Mesothelial cell of epicardium (in vitro differentiated cells): ENCODE data around the gene RIN3. TPM values are rescaled to one million over a fixed set of nuclear protein-coding genes. Genes with fewer than 3 reads are reported as not detected.

ENCODE experiments used
- DNase-seq, 2 experiments: peaks; one replicate each; pipeline ENCODE4 v3.0.0; 2021; ENCODE audit warnings: low spot score in 2 of 2; ENCODE audit not compliant: unreplicated experiment in 2 of 2
- H3K27ac Mint-ChIP-seq: 2 replicates; pipeline ENCODE4 v1.8.0; 2021; ENCODE audit warnings: mixed read lengths
- H3K27me3 Mint-ChIP-seq: 2 replicates; pipeline ENCODE4 v1.8.0; 2021; ENCODE audit warnings: low read depth, mixed read lengths
- H3K36me3 Mint-ChIP-seq: 2 replicates; pipeline ENCODE4 v1.8.0; 2021; ENCODE audit warnings: mixed read lengths
- H3K4me1 Mint-ChIP-seq: 2 replicates; pipeline ENCODE4 v1.8.0; 2021; ENCODE audit warnings: mixed read lengths
- H3K4me3 Mint-ChIP-seq: 2 replicates; pipeline ENCODE4 v1.8.0; 2021; ENCODE audit warnings: mild to moderate bottlenecking, moderate library complexity, mixed read lengths
- H3K9me3 Mint-ChIP-seq: 2 replicates; pipeline ENCODE4 v1.8.0; 2021; ENCODE audit warnings: mixed read lengths
- total RNA-seq: library from RNA; stranded (reverse); gene quantifications from 3 replicates; pipeline ENCODE4 v1.2.1, GENCODE V29; 2021
- TF ChIP-seq, protein P1 (sequence below): fragments of 200-600 bp; sonication (generic); IDR thresholded peaks from one replicate; pipeline ENCODE4 v1.5.0; 2021; ENCODE audit warnings: antibody characterized with exemption; ENCODE audit not compliant: unreplicated experiment

The RIN3 gene, protein sequence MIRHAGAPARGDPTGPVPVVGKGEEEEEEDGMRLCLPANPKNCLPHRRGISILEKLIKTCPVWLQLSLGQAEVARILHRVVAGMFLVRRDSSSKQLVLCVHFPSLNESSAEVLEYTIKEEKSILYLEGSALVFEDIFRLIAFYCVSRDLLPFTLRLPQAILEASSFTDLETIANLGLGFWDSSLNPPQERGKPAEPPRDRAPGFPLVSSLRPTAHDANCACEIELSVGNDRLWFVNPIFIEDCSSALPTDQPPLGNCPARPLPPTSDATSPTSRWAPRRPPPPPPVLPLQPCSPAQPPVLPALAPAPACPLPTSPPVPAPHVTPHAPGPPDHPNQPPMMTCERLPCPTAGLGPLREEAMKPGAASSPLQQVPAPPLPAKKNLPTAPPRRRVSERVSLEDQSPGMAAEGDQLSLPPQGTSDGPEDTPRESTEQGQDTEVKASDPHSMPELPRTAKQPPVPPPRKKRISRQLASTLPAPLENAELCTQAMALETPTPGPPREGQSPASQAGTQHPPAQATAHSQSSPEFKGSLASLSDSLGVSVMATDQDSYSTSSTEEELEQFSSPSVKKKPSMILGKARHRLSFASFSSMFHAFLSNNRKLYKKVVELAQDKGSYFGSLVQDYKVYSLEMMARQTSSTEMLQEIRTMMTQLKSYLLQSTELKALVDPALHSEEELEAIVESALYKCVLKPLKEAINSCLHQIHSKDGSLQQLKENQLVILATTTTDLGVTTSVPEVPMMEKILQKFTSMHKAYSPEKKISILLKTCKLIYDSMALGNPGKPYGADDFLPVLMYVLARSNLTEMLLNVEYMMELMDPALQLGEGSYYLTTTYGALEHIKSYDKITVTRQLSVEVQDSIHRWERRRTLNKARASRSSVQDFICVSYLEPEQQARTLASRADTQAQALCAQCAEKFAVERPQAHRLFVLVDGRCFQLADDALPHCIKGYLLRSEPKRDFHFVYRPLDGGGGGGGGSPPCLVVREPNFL
- 16.4 to 19.9 TPM (median 16.8 TPM) in 3 replicates for total RNA-seq

DNA sequence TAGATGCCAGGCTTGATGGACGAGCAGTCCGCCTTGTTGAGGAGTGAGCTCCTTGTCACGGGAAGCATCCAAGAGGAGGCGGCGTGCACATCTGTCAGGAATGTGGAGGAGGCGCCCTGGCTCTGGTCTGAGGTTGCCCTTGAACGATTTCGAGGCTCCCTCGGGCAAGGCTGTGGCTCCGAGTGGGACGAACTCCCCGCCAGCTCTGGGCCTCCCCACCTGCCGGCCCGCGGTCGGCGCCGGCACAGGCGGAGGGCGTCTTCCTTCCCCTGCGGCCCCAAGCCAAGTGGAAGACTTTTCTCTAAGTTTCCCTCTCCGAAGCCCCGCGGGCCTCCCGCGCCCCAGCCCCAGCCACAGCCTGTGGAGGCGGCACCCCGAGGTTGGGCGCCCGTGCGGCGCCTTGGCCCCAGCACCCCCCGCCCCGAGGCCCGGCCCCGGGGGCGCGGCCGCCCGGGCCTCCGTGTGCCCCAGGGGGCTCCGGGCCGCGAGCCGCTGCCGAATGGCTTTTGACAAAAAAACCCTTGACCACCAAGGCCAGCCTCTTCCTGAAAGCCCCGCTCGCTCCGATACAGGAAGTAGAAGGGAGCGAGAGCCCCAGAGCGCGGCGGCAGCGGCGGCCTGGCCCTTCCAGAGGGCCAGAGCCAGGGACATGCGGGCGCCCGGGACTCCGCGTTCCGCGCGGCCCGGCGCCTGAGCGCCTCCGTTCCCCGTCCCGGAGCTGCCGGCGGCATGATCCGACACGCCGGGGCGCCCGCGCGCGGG lies at the start of gene RIN3:
RIN3 (plus strand) TSS at position 578 of the 762 bp plus-strand sequence; CDS start at position 730, 152 bp downstream.
- peaks cover 9% of the 10 kb centered on the region for H3K4me1 Mint-ChIP-seq
- H3K4me3 Mint-ChIP-seq: peak within 1 kb of the TSS; percentile 78
- H3K27ac Mint-ChIP-seq: no peak within 1 kb of the TSS
- H3K9me3 Mint-ChIP-seq: no peaks in the 10 kb centered on the region
- H3K27me3 Mint-ChIP-seq: no peaks in the 10 kb centered on the region
- DNase-seq: peak; percentile 50 to 62
- TF ChIP-seq, protein P1, sequence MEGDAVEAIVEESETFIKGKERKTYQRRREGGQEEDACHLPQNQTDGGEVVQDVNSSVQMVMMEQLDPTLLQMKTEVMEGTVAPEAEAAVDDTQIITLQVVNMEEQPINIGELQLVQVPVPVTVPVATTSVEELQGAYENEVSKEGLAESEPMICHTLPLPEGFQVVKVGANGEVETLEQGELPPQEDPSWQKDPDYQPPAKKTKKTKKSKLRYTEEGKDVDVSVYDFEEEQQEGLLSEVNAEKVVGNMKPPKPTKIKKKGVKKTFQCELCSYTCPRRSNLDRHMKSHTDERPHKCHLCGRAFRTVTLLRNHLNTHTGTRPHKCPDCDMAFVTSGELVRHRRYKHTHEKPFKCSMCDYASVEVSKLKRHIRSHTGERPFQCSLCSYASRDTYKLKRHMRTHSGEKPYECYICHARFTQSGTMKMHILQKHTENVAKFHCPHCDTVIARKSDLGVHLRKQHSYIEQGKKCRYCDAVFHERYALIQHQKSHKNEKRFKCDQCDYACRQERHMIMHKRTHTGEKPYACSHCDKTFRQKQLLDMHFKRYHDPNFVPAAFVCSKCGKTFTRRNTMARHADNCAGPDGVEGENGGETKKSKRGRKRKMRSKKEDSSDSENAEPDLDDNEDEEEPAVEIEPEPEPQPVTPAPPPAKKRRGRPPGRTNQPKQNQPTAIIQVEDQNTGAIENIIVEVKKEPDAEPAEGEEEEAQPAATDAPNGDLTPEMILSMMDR: no peak
- no peaks in the 10 kb centered on the region for H3K36me3 Mint-ChIP-seq

DNA sequence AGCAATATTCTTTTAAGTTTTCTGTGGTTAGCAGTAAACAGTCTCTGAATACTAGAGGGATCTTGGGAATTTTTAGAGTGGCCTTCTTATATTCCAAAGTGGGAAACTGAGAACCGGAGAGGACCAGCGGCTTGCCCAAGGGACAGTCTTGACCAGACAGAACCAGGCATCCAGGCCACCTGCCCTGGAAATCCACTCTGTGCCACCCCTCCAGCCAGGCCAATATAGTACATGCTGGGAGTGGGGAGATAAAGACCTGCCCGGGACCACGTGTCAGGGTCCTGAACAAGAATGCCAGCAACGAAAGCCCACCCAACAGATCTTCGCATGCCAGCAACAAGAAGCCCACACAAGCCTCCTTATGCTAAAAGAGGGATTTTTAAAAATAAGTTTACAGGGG lies 49.4 kb upstream of the RIN3 start:
- H3K4me1 Mint-ChIP-seq: peaks cover 5% of the 10 kb centered on the region
- H3K9me3 Mint-ChIP-seq: peaks cover 20% of the 10 kb centered on the region
- H3K4me3 Mint-ChIP-seq: no peak overlapping the region
- TF ChIP-seq, protein P1: no peak
- no peaks in the 10 kb centered on the region for H3K27me3 Mint-ChIP-seq
- no peak overlapping the region for H3K27ac Mint-ChIP-seq
- no peaks in the 10 kb centered on the region for H3K36me3 Mint-ChIP-seq
- peak in 1 of 2 experiments; percentile 11 for DNase-seq

DNA sequence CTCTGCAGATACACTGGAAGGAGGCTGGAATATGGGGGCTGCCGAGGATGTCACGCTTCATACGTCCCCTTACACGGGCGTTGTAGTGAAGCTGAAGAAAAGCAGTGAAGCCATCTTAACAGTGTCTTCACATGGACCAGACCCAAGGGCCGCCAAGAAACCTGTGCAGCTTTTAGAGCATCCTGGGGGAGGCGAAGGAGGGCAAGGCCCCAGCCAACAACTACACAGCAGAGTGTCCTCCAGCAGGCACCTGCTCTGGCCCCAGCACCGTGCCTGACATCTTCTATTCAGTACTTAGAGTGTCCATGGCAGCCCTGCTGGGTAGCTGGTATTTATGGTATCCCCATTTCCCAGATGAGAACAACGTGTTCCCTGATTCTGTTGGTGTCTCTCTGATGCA lies 48.9 kb upstream of the RIN3 start:
- Mint-ChIP-seq H3K27ac (no peak overlapping the region), H3K4me3 (no peak overlapping the region), H3K36me3 (no peaks in the 10 kb centered on the region), H3K9me3 (peaks cover 23% of the 10 kb centered on the region), H3K4me1 (no peaks in the 10 kb centered on the region), H3K27me3 (no peaks in the 10 kb centered on the region)
- TF ChIP-seq, protein P1: no peak
- DNase-seq: no peak

DNA sequence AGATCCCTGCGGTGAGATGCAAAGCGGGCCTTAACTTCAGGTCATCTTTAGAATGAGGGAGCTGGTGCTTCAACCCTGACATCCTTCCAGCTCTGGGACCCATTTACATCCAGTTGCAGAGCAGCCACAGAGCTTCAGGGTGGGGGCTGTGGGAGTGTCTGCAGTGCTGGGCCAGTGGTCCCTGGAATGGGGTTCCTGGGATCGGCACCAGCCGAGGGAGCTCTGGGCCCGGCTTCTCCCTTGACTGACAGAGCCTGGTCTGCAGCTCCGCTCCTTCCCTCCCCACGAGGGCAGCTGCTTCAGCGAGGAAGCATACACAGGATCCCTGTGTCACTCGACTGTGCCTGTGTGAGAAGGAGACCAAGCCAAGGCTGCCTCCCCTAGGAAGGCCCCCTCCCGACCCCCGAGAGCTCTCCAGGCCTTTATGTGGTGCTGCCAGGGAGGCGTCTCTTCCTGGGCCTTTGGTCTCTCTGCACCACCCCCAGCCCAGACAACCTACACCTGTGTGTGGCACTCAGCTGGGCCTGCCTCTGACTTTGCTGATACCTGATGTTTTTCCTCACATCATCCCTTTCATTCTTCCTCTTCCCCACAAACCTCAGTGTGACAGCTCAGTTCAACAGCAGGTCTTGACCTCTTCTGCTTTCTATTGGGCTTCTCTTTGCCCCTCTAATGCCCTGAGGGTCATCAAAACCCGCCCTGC lies 48.1 kb upstream of the RIN3 start:
- peaks cover 29% of the 10 kb centered on the region for H3K9me3 Mint-ChIP-seq
- no peaks in the 10 kb centered on the region for H3K27me3 Mint-ChIP-seq
- no peaks in the 10 kb centered on the region for H3K36me3 Mint-ChIP-seq
- peaks cover 2% of the 10 kb centered on the region for H3K4me1 Mint-ChIP-seq
- DNase-seq: peak in 1 of 2 experiments; percentile 14
- H3K27ac Mint-ChIP-seq: no peak overlapping the region
- H3K4me3 Mint-ChIP-seq: no peak overlapping the region
- TF ChIP-seq, protein P1: no peak
